ENCODE data around the gene PGBD4.

PGBD4 gene

DNA sequence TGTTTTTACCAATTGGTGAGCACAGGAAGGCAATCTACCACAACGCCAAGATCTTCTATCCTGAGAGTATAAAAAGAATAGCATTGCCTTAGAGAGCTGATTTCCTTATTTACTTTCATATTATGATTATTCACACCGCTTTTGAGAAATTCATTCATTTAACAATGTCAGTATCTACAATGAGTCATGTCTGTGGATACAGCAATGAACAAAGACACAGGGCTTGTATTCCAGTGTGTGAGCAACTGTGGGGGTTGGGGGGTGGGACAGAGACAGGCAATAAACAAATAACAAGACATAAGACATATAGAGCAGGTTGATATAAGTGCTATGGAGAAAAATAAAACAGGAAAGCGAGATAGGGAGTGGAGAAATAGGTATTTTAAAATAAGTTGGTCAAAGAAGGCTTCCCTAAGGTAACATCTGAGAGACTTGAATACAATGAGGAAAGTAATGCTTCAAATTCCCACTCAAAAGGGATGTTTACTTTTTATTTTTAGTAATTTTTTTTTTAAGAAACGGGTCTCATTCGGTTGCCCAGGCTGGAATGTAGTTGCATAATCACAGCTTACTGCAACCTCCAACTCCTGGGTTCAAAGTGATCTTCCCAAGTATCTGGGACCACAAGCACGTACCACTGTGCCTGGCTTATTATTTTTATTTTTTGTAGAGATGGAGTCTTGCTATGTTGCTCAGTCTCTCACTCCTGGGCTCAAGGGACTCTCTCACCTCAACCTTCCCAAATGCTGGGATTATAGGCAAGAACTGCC, 45.7 kb downstream of the PGBD4 start:
- no peak overlapping the region for H3K4me3 ChIP-seq (ENCODE audit: low read length)
- peak; percentile 13 for DNase-seq (ENCODE audit: low read depth)
- TF ChIP-seq, protein P1, sequence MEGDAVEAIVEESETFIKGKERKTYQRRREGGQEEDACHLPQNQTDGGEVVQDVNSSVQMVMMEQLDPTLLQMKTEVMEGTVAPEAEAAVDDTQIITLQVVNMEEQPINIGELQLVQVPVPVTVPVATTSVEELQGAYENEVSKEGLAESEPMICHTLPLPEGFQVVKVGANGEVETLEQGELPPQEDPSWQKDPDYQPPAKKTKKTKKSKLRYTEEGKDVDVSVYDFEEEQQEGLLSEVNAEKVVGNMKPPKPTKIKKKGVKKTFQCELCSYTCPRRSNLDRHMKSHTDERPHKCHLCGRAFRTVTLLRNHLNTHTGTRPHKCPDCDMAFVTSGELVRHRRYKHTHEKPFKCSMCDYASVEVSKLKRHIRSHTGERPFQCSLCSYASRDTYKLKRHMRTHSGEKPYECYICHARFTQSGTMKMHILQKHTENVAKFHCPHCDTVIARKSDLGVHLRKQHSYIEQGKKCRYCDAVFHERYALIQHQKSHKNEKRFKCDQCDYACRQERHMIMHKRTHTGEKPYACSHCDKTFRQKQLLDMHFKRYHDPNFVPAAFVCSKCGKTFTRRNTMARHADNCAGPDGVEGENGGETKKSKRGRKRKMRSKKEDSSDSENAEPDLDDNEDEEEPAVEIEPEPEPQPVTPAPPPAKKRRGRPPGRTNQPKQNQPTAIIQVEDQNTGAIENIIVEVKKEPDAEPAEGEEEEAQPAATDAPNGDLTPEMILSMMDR (conservative IDR thresholded peaks at IDR 0.05; ENCODE audit: low read length), result no peak

DNA sequence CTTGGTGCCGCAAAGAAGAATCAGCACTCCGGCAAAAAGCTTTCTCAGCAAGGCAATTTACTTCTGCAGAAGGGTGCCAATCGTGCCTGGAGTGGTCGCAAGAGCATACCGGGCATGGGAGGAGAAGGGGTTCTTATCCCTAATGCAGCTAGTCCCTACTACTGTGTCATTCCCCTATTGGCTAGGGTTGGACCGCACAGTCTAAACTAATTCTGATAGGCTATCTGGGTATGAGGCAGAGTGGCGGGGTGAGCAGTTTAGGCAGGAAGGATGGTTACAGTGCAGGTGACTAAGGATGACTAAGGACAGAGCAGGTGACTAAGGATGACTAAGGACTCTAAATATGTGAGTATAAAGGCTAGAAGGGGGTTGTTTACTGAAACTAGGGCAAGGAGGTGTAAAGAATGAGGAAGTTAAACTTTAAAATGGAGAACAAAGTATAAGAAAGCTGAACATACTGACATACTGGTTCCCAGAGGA, 52.9 kb downstream of the PGBD4 start:
- no peak for DNase-seq (ENCODE audit: low read depth)
- TF ChIP-seq, protein P1 (conservative IDR thresholded peaks at IDR 0.05; ENCODE audit: low read length), result no peak
- no peak overlapping the region for H3K4me3 ChIP-seq (ENCODE audit: low read length)

DNA sequence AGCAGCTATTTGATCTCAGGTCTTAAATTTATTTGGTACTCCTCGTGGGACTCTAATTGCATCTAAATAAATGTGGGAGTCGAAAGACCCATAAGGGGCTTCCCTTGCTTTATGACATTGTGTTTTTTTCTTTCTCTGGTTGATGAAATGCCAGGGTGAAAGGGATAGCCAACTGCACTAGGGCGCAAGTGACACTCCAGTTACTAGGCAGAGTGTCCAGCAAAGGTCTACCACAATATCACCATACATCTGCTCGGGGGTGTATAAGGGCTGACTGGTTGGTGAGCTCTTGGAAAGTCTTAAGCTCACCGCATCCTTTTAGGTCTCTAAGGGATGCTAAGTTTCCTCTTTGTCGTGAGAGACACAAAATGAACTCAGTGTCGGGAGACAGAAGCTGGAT, 54.0 kb downstream of the PGBD4 start:
- DNase-seq (ENCODE audit: low read depth), result no peak
- no peak overlapping the region for H3K4me3 ChIP-seq (ENCODE audit: low read length)
- TF ChIP-seq, protein P1 (conservative IDR thresholded peaks at IDR 0.05; ENCODE audit: low read length), result no peak

Measured in AG10803 (cell line).